GM21360 (cell line): Measurements from ENCODE around the gene VPS39.
"Not testable (repeated sequence)": the region's sequence is repeated elsewhere in the genome, so short reads cannot be mapped to it uniquely, and the experiment has no call there.

ENCODE experiments used
- ATAC-seq: cut with Tn5 transposase; IDR thresholded peaks from one replicate; pipeline ENCODE4 v1.9.1; 2021; ENCODE audit warnings: mild to moderate bottlenecking, moderate library complexity; ENCODE audit not compliant: unreplicated experiment

The VPS39 gene

GRCh38 chr15:42207674-42208579 is at the start of gene VPS39:
Gene VPS39, minus strand, starts transcription at chr15:42208304. Its CDS starts 151 bp downstream, at chr15:42208153.
- peak; percentile 84 for ATAC-seq

GRCh38 chr15:42253300-42253699 is 45.2 kb upstream of the VPS39 start:
- no peak for ATAC-seq

GRCh38 chr15:42240823-42241222 is 32.7 kb upstream of the VPS39 start:
- ATAC-seq = no peak

GRCh38 chr15:42239528-42240182 is 31.6 kb upstream of the VPS39 start:
- no peak for ATAC-seq

GRCh38 chr15:42233107-42233506 is 25.0 kb upstream of the VPS39 start:
- ATAC-seq = no peak

- no peak for ATAC-seq
Observed at GRCh38 chr15:42232606-42233005, 24.5 kb upstream of the VPS39 start.

GRCh38 chr15:42231088-42231487 is 23.0 kb upstream of the VPS39 start:
- ATAC-seq = no peak

GRCh38 chr15:42228981-42229380 is 20.9 kb upstream of the VPS39 start:
- ATAC-seq = not testable (repeated sequence)

GRCh38 chr15:42228036-42228435 is 19.9 kb upstream of the VPS39 start:
- ATAC-seq = no peak

- no peak for ATAC-seq
Observed at GRCh38 chr15:42226648-42227047, 18.5 kb upstream of the VPS39 start.

- no peak for ATAC-seq
Observed at GRCh38 chr15:42220216-42220615, 12.1 kb upstream of the VPS39 start.

- ATAC-seq = no peak
Observed at GRCh38 chr15:42218953-42219592, 11.0 kb upstream of the VPS39 start.

- ATAC-seq = no peak
Observed at GRCh38 chr15:42217568-42217967, 9.5 kb upstream of the VPS39 start.

- no peak for ATAC-seq
Observed at GRCh38 chr15:42215913-42216829, 8.1 kb upstream of the VPS39 start.

GRCh38 chr15:42214600-42214999 is 6.5 kb upstream of the VPS39 start:
- ATAC-seq = no peak

GRCh38 chr15:42213511-42213910 is 5.4 kb upstream of the VPS39 start:
- no peak for ATAC-seq

GRCh38 chr15:42210696-42211095 is 2.6 kb upstream of the VPS39 start:
- no peak for ATAC-seq

- no peak for ATAC-seq
Observed at GRCh38 chr15:42206406-42206805, 1.7 kb downstream of the VPS39 start.

- ATAC-seq = no peak
Observed at GRCh38 chr15:42203891-42204290, 4.2 kb downstream of the VPS39 start.

GRCh38 chr15:42202653-42203052 is 5.5 kb downstream of the VPS39 start:
- ATAC-seq = no peak

- no peak for ATAC-seq
Observed at GRCh38 chr15:42201801-42202200, 6.3 kb downstream of the VPS39 start.
